ENCODE measurements around the gene PALLD. TPM values are rescaled to one million over a fixed set of nuclear protein-coding genes. Genes with fewer than 3 reads are reported as not detected.

The PALLD gene
- total and polyA plus RNA-seq, 12 donors = 30.3 to 203 (median 90.5) TPM

DNA sequence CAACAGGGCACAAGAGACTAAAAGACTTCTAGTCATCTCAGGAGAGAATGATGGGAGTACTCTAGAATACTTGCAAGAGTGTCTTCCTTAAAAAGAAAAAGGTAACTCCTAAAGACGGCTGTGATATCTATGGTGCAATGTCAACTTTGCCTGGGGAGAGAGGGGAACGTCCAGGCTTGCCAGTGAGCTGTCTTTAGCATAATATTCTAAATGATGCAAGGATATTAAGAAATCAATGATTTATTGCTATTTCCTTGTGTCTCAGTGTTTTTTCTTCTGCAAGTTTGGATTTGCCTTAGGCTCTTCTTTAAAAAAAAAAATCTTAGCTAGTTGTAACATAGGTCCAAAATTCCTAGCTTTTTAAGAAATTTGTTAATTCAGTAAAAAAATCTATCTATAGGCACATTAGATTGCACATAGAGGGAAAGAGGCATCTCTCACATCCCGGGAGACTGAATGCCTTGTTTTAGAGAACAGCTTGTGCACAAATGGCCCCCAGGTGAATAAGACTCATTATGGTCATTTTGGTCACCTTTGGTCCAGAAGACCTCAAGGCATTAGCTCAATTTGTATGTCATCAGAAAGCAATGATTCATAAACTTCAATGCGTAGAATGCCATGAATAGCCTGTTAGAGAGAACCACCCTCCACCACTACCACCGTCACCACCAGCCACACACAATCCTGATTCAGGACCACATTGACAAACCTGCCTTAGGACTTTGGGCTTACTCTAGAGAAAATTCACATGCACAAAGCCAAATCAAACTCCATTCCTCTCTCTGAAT lies 104.1 kb downstream of the PALLD start:
- intact Hi-C loops (cut with DNase I) = no loop called here
- no peaks in the 10 kb centered on the region for H3K36me3 ChIP-seq (replicated peaks in 1 of 2)
- TF ChIP-seq, protein P1, sequence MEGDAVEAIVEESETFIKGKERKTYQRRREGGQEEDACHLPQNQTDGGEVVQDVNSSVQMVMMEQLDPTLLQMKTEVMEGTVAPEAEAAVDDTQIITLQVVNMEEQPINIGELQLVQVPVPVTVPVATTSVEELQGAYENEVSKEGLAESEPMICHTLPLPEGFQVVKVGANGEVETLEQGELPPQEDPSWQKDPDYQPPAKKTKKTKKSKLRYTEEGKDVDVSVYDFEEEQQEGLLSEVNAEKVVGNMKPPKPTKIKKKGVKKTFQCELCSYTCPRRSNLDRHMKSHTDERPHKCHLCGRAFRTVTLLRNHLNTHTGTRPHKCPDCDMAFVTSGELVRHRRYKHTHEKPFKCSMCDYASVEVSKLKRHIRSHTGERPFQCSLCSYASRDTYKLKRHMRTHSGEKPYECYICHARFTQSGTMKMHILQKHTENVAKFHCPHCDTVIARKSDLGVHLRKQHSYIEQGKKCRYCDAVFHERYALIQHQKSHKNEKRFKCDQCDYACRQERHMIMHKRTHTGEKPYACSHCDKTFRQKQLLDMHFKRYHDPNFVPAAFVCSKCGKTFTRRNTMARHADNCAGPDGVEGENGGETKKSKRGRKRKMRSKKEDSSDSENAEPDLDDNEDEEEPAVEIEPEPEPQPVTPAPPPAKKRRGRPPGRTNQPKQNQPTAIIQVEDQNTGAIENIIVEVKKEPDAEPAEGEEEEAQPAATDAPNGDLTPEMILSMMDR (IDR thresholded peaks at IDR 0.05) = no peak
- TF ChIP-seq POLR2A (IDR thresholded peaks at IDR 0.05) = no peak
- no peak for DNase-seq
- no peaks in the 10 kb centered on the region for H3K27me3 ChIP-seq
- WGBS, 4 donors = 68 to 74% (median 71%) methylated on average over 5 of the region's 5 CpGs
- H3K4me3 ChIP-seq = no peak overlapping the region
- no peaks in the 10 kb centered on the region for H3K4me1 ChIP-seq (replicated peaks in 1 of 2)
- H3K9me3 ChIP-seq (replicated peaks in 1 of 3) = no peaks in the 10 kb centered on the region
- H3K27ac ChIP-seq = no peak overlapping the region

DNA sequence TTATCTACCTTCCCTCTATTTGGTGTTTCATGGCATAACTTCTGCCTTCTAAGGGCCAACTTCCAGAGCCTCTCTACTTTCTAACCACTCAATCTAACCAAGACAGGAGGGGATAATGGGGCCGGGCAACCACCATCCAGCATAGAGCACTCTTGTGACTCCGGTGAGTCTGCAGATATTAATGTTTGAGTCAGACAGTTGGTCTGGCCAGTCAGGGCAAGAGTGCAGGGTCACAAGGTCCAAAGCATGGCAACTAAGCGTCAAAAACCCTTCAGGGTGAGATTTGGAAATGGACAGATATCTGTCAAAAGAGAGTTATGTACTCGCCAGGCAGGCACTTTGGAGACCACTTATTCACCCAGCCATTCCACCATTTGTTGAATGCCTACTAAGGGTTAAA lies 105.0 kb downstream of the PALLD start:
- intact Hi-C loops (cut with DNase I) = no loop called here
- Histone ChIP-seq H3K36me3 (replicated peaks in 1 of 2) (no peaks in the 10 kb centered on the region), H3K9me3 (replicated peaks in 1 of 3) (no peaks in the 10 kb centered on the region), H3K27me3 (no peaks in the 10 kb centered on the region), H3K4me1 (replicated peaks in 1 of 2) (no peaks in the 10 kb centered on the region), H3K4me3 (no peak overlapping the region), H3K27ac (no peak overlapping the region)
- no peak for TF ChIP-seq POLR2A (IDR thresholded peaks at IDR 0.05)
- TF ChIP-seq, protein P1 (IDR thresholded peaks at IDR 0.05) = no peak
- DNase-seq = no peak
- 88 to 95% (median 92%) methylated on average over 4 of the region's 4 CpGs for WGBS, 4 donors

DNA sequence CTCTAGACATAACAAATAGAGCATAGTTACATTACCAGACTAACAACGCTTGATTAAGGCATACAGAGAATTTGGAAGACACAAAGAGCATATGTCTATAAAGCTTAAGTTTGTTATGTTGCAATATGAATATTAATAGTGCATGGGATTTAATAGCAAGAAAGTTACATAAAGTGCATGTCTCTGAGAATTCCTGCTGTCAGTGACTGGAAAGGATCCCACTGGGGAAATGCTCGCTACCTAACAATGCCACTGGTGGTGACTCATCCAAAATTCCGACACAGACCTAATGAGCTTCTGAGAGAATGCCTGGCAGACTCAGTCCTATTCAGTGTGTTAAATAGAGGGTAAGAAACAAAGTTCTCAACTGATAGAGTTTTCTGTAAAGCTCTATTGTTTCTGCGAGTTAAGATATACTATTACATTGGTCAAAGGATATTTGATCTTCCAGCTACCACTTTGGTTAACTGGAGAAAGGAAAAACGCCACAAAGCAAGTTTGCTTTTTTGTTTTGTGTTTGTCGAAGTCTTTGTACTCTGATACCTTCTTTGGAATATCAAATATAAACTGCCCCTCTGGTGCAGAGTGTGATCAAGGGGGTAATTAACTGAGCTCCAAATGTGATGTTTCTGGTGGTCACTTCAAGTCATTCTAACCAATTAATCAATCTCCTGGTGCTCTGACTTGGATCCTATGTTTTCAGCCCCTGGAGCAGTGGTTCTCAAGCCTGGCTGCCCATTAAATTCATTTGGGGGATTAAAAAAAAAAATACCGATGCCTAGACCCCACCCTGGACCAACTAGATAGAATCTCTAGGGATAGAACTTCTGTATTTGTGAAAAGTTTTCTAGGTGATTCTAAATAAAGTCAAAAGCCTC lies 107.9 kb downstream of the PALLD start:
- intact Hi-C loops (cut with DNase I) = no loop called here
- no peaks in the 10 kb centered on the region for H3K27me3 ChIP-seq
- no peak overlapping the region for H3K27ac ChIP-seq
- H3K4me3 ChIP-seq = no peak overlapping the region
- H3K9me3 ChIP-seq (replicated peaks in 1 of 3) = no peaks in the 10 kb centered on the region
- TF ChIP-seq, protein P1 (IDR thresholded peaks at IDR 0.05) = no peak
- TF ChIP-seq POLR2A (IDR thresholded peaks at IDR 0.05) = no peak
- WGBS, 4 donors = 60 to 72% (median 68%) methylated on average over 7 of the region's 7 CpGs
- no peaks in the 10 kb centered on the region for H3K4me1 ChIP-seq (replicated peaks in 1 of 2)
- no peaks in the 10 kb centered on the region for H3K36me3 ChIP-seq (replicated peaks in 1 of 2)
- peak; percentile 26 to 68 (median 52) for DNase-seq

DNA sequence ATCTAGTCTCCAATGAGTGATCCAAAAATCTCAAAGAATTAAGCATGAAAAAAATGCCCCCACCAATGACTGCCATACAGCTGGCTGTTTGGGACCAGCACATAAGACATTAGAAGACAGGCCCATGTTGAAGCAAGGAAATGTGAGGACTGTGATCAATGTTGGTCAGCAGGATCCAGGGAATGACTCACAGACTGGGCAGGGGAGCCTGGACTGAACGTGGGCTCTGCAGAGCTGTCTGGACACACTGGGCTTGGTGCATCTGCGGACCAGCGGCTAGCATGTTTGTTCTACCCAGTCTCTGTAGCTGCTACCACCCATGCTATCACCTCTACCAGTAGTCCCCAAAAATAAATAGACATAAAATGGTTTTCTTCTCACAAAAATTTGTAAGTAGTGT lies 108.6 kb downstream of the PALLD start:
- no peak for DNase-seq
- no peaks in the 10 kb centered on the region for H3K27me3 ChIP-seq
- no peak overlapping the region for H3K4me3 ChIP-seq
- H3K9me3 ChIP-seq (replicated peaks in 1 of 3) = no peaks in the 10 kb centered on the region
- H3K27ac ChIP-seq = no peak overlapping the region
- H3K36me3 ChIP-seq (replicated peaks in 1 of 2) = no peaks in the 10 kb centered on the region
- no peak for TF ChIP-seq POLR2A (IDR thresholded peaks at IDR 0.05)
- TF ChIP-seq, protein P1 (IDR thresholded peaks at IDR 0.05) = no peak
- no peaks in the 10 kb centered on the region for H3K4me1 ChIP-seq (replicated peaks in 1 of 2)
- intact Hi-C loops (cut with DNase I) = no loop called here
- WGBS, 4 donors = 67 to 80% (median 75%) methylated on average over 3 of the region's 3 CpGs
